WTC11 (cell line): Measurements from ENCODE around the gene CD8B. TPM values are rescaled to one million over a fixed set of nuclear protein-coding genes. Genes with fewer than 3 reads are reported as not detected.

Source experiments
- ATAC-seq: fragments of 200-7000 bp; cut with Tn5 transposase; 2 replicates; pipeline ENCODE4 v1.10.0; 2021; ENCODE audit warnings: mild to moderate bottlenecking, moderate library complexity
- CTCF ChIA-PET: fragments of 300-600 bp; sonication (Branson Sonifier 250); formaldehyde crosslinking; loops from one replicate; lab custom pipeline; 2021; ENCODE audit warnings: antibody characterized with exemption; lab: Charles Lee
- POLR2A ChIA-PET: fragments of 350-600 bp; sonication (Branson Sonifier 250); formaldehyde crosslinking; loops from one replicate; lab custom pipeline; 2021; ENCODE audit warnings: antibody characterized with exemption; lab: Charles Lee
- DNase-seq: peaks from one replicate; pipeline ENCODE4 v3.0.0; 2021; ENCODE audit warnings: low spot score
- H3K27ac Mint-ChIP-seq: 2 replicates; pipeline ENCODE4 v1.8.0; 2021; ENCODE audit warnings: mixed read lengths
- H3K27me3 Mint-ChIP-seq: 2 replicates; pipeline ENCODE4 v1.8.0; 2021; ENCODE audit warnings: low read depth, mild to moderate bottlenecking, moderate library complexity, mixed read lengths
- H3K36me3 Mint-ChIP-seq: 2 replicates; pipeline ENCODE4 v1.8.0; 2021; ENCODE audit warnings: mixed read lengths
- H3K4me1 Mint-ChIP-seq: 2 replicates; pipeline ENCODE4 v1.8.0; 2022; ENCODE audit warnings: mixed read lengths
- H3K4me3 Mint-ChIP-seq: 2 replicates; pipeline ENCODE4 v1.8.0; 2021; ENCODE audit warnings: mild to moderate bottlenecking, moderate library complexity, mixed read lengths
- H3K9me3 Mint-ChIP-seq: 2 replicates; pipeline ENCODE4 v1.8.0; 2021; ENCODE audit warnings: mixed read lengths
- CREB1 ChIP-seq: sonication (generic); formaldehyde crosslinking; IDR thresholded peaks from 2 replicates; pipeline ENCODE4 v1.8.0; 2023; ENCODE audit warnings: mild to moderate bottlenecking, missing genetic modification reagents
- CREM ChIP-seq: sonication (generic); formaldehyde crosslinking; IDR thresholded peaks from 2 replicates; pipeline ENCODE4 v1.8.1; 2022; ENCODE audit warnings: mild to moderate bottlenecking, missing genetic modification reagents, moderate library complexity
- ESRRA ChIP-seq: sonication (generic); formaldehyde crosslinking; IDR thresholded peaks from 2 replicates; pipeline ENCODE4 v1.8.1; 2022; ENCODE audit warnings: mild to moderate bottlenecking, missing genetic modification reagents, borderline replicate concordance
- ETV6 ChIP-seq: sonication (generic); formaldehyde crosslinking; IDR thresholded peaks from 2 replicates; pipeline ENCODE4 v1.8.1; 2022; ENCODE audit warnings: mild to moderate bottlenecking, missing genetic modification reagents
- JAZF1 ChIP-seq: fragments of 250-450 bp; sonication (Bioruptor Pico); IDR thresholded peaks from 2 replicates; pipeline ENCODE4 v1.9.0; 2021; ENCODE audit warnings: moderate library complexity, mild to moderate bottlenecking, inconsistent platforms
- NFE2L1 ChIP-seq: sonication (generic); formaldehyde crosslinking; IDR thresholded peaks from 2 replicates; pipeline ENCODE4 v1.8.1; 2023; ENCODE audit warnings: missing genetic modification reagents
- PRRX2 ChIP-seq: fragments of 250-450 bp; sonication (Bioruptor Pico); IDR thresholded peaks from 2 replicates; pipeline ENCODE4 v1.8.0; 2021; ENCODE audit warnings: mild to moderate bottlenecking
- SOX15 ChIP-seq: fragments of 250-450 bp; sonication (Bioruptor Pico); IDR thresholded peaks from 2 replicates; pipeline ENCODE4 v1.9.0; 2021; ENCODE audit warnings: mild to moderate bottlenecking
- SP1 ChIP-seq: sonication (generic); formaldehyde crosslinking; conservative IDR thresholded peaks from 2 replicates; pipeline ENCODE4 v1.8.1; 2022; ENCODE audit warnings: missing genetic modification reagents
- TEAD1 ChIP-seq: sonication (generic); formaldehyde crosslinking; IDR thresholded peaks from 2 replicates; pipeline ENCODE4 v1.8.0; 2022; ENCODE audit warnings: mild to moderate bottlenecking, missing genetic modification reagents
- TP53 ChIP-seq: sonication (generic); formaldehyde crosslinking; IDR thresholded peaks from 2 replicates; pipeline ENCODE4 v1.8.1; 2023; ENCODE audit warnings: mild to moderate bottlenecking, missing genetic modification reagents
- ZNF232 ChIP-seq: sonication (generic); formaldehyde crosslinking; IDR thresholded peaks from 2 replicates; pipeline ENCODE4 v1.8.0; 2022; ENCODE audit warnings: mild to moderate bottlenecking, missing genetic modification reagents
- ZNF423 ChIP-seq: fragments of 250-450 bp; sonication (Bioruptor Pico); IDR thresholded peaks from 2 replicates; pipeline ENCODE4 v2.1.2; 2022; ENCODE audit warnings: mild to moderate bottlenecking, moderate library complexity
- total RNA-seq: library from RNA; stranded (reverse); gene quantifications from 3 replicates; pipeline ENCODE4 v1.2.3, GENCODE V29; 2021
- TF ChIP-seq, protein P1 (sequence below): fragments of 250-450 bp; sonication (Bioruptor Pico); IDR thresholded peaks from 2 replicates; pipeline ENCODE4 v1.9.0; 2021; ENCODE audit warnings: mild to moderate bottlenecking, borderline replicate concordance
- TF ChIP-seq, protein P2 (sequence below): fragments of 250-450 bp; sonication (Bioruptor Pico); conservative IDR thresholded peaks from 2 replicates; pipeline ENCODE4 v1.9.0; 2021; ENCODE audit warnings: mild to moderate bottlenecking
- TF ChIP-seq, protein P3 (sequence below): sonication (generic); formaldehyde crosslinking; conservative IDR thresholded peaks from 2 replicates; pipeline ENCODE4 v1.8.1; 2022; ENCODE audit warnings: mild to moderate bottlenecking, missing genetic modification reagents
- TF ChIP-seq, protein P4 (sequence below): sonication (generic); formaldehyde crosslinking; IDR thresholded peaks from 2 replicates; pipeline ENCODE4 v1.8.1; 2023; ENCODE audit warnings: mild to moderate bottlenecking, missing genetic modification reagents
- TF ChIP-seq, protein P5 (sequence below): fragments of 250-450 bp; sonication (Bioruptor Pico); IDR thresholded peaks from 2 replicates; pipeline ENCODE4 v1.9.0; 2021; ENCODE audit warnings: moderate library complexity, mild to moderate bottlenecking, inconsistent platforms, borderline replicate concordance
- TF ChIP-seq, protein P6 (sequence below): sonication (generic); formaldehyde crosslinking; IDR thresholded peaks from 2 replicates; pipeline ENCODE4 v1.8.0; 2022; ENCODE audit warnings: mild to moderate bottlenecking, missing genetic modification reagents
- TF ChIP-seq, protein P7 (sequence below): sonication (generic); formaldehyde crosslinking; IDR thresholded peaks from 2 replicates; pipeline ENCODE4 v1.8.1; 2023; ENCODE audit warnings: mild to moderate bottlenecking, missing genetic modification reagents, moderate library complexity

The CD8B gene
- total RNA-seq, 1 experiment from 2014 or later: 0.70 TPM

DNA sequence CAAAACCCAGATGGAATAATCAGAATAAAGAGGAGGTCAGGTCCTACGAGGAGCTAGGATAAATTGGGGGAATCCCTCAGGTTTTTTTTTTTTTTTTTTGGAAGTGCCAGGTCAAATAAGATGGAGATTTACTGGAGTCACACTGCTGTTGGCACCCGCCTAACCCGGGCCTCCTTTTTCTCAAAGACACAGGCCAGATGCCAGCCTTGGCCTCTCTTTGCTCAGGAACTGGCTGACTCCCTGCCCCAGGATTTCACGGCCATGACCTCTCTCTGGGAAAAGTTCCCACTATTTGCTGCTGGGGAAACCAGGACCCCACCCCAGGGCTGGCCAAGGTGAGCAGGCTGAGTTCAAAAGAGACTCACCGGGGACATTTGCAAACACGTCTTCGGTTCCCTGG lies 73.5 kb downstream of the CD8B start (continued):
- TF ChIP-seq, protein P1, sequence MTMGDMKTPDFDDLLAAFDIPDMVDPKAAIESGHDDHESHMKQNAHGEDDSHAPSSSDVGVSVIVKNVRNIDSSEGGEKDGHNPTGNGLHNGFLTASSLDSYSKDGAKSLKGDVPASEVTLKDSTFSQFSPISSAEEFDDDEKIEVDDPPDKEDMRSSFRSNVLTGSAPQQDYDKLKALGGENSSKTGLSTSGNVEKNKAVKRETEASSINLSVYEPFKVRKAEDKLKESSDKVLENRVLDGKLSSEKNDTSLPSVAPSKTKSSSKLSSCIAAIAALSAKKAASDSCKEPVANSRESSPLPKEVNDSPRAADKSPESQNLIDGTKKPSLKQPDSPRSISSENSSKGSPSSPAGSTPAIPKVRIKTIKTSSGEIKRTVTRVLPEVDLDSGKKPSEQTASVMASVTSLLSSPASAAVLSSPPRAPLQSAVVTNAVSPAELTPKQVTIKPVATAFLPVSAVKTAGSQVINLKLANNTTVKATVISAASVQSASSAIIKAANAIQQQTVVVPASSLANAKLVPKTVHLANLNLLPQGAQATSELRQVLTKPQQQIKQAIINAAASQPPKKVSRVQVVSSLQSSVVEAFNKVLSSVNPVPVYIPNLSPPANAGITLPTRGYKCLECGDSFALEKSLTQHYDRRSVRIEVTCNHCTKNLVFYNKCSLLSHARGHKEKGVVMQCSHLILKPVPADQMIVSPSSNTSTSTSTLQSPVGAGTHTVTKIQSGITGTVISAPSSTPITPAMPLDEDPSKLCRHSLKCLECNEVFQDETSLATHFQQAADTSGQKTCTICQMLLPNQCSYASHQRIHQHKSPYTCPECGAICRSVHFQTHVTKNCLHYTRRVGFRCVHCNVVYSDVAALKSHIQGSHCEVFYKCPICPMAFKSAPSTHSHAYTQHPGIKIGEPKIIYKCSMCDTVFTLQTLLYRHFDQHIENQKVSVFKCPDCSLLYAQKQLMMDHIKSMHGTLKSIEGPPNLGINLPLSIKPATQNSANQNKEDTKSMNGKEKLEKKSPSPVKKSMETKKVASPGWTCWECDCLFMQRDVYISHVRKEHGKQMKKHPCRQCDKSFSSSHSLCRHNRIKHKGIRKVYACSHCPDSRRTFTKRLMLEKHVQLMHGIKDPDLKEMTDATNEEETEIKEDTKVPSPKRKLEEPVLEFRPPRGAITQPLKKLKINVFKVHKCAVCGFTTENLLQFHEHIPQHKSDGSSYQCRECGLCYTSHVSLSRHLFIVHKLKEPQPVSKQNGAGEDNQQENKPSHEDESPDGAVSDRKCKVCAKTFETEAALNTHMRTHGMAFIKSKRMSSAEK: no peak
- TF ChIP-seq PRRX2 (CRISPR knock-in tag) (no peak), TEAD1 (no peak), ETV6 (CRISPR knock-in tag) (no peak)
- TF ChIP-seq, all 79 proteins: peak for 0

DNA sequence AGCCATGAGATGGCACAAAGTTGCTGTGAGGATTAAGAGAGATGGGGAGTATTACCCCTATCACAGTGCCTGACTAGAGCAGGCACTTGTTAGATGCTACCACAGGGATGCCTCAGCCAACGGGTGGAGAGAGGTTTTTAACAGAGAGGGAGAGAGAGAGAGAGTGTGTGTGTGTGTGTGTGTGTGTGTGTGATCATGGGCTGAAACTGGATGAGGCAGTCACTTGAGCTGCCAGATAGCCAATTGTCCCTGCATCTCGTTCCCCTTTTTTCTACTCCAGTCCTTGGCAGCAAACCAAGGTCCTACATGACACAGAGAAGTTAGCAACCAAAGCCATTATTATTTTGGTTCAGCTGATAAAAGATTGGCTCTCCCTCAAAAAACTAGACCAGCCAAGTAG lies 74.0 kb downstream of the CD8B start:
- no peak for DNase-seq
- H3K9me3 Mint-ChIP-seq: no peaks in the 10 kb centered on the region
- no peaks in the 10 kb centered on the region for H3K36me3 Mint-ChIP-seq
- ChIA-PET CTCF (no interaction called here), POLR2A (no interaction called here)
- H3K27ac Mint-ChIP-seq: no peak overlapping the region
- no peak for ATAC-seq
- H3K4me1 Mint-ChIP-seq: peaks cover 20% of the 10 kb centered on the region
- no peak for TF ChIP-seq SP1
- no peak for TF ChIP-seq ZNF423 (CRISPR knock-in tag)
- no peak for TF ChIP-seq CREM
- TF ChIP-seq SOX15 (CRISPR knock-in tag): no peak
- peaks cover 65% of the 10 kb centered on the region for H3K27me3 Mint-ChIP-seq
- H3K4me3 Mint-ChIP-seq: no peak overlapping the region

DNA sequence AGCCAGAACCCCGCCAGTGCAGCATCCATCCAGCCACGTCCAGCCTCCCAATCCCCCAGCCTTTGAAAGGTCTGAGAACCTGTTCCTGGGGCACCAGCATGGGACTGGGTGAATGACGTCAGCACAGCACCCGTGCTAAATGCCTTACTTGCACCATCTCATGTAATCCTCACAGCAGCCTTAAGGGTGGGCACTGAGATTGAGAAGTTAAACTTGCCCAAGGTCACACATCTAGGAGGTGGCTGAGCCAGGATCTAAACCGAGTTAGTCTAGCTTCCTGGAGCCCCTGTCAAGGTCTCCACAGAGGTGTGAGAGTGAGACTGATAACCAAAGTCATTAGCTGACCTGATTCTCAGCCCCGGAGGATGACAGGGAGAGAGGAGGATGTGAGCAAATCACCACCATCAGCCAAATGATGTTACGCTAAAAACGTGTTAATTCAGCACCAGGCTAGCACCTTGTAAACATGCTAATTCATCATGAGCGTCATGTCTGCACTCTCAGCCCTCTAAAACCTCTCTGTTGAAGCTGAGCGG lies 75.6 kb downstream of the CD8B start:
- Mint-ChIP-seq H3K4me1 (peaks cover 14% of the 10 kb centered on the region), H3K27me3 (peaks cover 48% of the 10 kb centered on the region)
- DNase-seq: no peak
- TF ChIP-seq TP53 (CRISPR knock-in tag) (no peak), ESRRA (CRISPR knock-in tag) (no peak), CREB1 (CRISPR knock-in tag) (no peak), SOX15 (CRISPR knock-in tag) (no peak), ZNF232 (CRISPR knock-in tag) (no peak), JAZF1 (CRISPR knock-in tag) (no peak), NFE2L1 (CRISPR knock-in tag) (no peak)
- TF ChIP-seq, protein P2, sequence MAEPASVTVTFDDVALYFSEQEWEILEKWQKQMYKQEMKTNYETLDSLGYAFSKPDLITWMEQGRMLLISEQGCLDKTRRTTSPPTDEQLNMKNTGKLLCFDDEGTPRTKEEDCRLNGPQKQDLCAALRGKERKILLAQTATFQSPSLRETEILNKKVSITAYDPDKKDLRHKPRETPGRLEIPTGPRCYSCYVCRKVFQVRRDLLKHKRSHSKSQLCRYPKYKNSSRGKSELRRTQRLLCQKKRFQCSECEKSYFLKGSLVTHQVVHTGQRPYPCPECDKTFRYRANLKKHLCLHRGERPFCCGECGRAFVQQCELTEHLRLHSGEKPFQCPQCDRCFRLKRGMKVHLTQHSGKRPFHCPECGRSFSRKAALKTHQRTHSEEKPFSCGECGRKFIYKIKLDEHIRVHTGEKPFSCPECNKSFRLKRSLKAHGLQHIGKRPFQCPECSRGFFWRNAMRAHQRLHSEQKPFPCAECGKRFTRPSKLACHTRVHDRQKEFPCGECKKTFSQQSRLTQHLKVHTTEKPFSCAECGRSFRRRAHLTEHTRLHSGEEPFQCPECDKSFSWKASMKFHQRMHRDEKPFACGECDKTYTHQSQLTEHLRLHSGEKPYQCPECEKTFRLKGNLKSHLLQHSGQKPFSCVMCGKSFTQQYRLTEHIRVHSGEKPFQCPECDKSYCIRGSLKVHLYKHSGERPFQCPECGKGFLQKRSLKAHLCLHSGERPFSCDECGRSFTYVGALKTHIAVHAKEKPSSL (CRISPR knock-in tag): no peak
- TF ChIP-seq, protein P3, sequence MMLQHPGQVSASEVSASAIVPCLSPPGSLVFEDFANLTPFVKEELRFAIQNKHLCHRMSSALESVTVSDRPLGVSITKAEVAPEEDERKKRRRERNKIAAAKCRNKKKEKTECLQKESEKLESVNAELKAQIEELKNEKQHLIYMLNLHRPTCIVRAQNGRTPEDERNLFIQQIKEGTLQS (CRISPR knock-in tag): no peak
- TF ChIP-seq, protein P4, sequence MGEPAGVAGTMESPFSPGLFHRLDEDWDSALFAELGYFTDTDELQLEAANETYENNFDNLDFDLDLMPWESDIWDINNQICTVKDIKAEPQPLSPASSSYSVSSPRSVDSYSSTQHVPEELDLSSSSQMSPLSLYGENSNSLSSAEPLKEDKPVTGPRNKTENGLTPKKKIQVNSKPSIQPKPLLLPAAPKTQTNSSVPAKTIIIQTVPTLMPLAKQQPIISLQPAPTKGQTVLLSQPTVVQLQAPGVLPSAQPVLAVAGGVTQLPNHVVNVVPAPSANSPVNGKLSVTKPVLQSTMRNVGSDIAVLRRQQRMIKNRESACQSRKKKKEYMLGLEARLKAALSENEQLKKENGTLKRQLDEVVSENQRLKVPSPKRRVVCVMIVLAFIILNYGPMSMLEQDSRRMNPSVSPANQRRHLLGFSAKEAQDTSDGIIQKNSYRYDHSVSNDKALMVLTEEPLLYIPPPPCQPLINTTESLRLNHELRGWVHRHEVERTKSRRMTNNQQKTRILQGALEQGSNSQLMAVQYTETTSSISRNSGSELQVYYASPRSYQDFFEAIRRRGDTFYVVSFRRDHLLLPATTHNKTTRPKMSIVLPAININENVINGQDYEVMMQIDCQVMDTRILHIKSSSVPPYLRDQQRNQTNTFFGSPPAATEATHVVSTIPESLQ (CRISPR knock-in tag): no peak
- TF ChIP-seq, protein P5, sequence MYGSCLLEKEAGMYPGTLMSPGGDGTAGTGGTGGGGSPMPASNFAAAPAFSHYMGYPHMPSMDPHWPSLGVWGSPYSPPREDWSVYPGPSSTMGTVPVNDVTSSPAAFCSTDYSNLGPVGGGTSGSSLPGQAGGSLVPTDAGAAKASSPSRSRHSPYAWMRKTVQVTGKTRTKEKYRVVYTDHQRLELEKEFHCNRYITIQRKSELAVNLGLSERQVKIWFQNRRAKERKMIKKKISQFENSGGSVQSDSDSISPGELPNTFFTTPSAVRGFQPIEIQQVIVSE (CRISPR knock-in tag): no peak
- TF ChIP-seq, protein P6, sequence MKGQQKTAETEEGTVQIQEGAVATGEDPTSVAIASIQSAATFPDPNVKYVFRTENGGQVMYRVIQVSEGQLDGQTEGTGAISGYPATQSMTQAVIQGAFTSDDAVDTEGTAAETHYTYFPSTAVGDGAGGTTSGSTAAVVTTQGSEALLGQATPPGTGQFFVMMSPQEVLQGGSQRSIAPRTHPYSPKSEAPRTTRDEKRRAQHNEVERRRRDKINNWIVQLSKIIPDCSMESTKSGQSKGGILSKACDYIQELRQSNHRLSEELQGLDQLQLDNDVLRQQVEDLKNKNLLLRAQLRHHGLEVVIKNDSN (CRISPR knock-in tag): no peak
- TF ChIP-seq, protein P7, sequence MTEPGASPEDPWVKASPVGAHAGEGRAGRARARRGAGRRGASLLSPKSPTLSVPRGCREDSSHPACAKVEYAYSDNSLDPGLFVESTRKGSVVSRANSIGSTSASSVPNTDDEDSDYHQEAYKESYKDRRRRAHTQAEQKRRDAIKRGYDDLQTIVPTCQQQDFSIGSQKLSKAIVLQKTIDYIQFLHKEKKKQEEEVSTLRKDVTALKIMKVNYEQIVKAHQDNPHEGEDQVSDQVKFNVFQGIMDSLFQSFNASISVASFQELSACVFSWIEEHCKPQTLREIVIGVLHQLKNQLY (CRISPR knock-in tag): no peak

More for the DNA sequence above, 75.6 kb downstream of the CD8B start:
- Mint-ChIP-seq H3K36me3 (no peaks in the 10 kb centered on the region), H3K9me3 (no peaks in the 10 kb centered on the region), H3K4me3 (no peak overlapping the region), H3K27ac (no peak overlapping the region)
- CTCF ChIA-PET: no interaction called here
- POLR2A ChIA-PET: interaction anchor here (0.7 kb wide), 1 partner anchor 10 kb away, joined by 3 read pairs; no protein-coding TSS in a partner anchor
- no peak for ATAC-seq
